ENCODE data around the gene KMT2E.

The KMT2E gene

DNA sequence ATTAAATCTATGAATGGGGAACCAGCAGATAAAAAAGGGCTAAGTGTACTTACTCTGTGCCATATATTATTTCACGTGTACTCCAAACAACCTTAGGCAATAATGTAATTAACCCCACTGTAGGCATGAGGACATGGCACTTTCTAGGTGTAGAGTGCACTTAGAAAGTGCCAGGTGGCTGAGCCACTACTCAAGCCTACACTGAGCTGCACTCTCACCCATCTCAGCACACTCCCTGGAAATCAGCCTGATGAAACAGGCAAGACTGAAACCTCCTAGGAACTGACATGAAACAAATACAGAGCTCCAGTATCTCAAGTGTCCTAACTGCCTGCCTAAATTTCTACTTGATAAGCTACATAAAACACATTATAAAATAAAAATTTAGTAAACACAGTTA lies 147.4 kb downstream of the KMT2E start:
- no peaks in the 10 kb centered on the region for H3K9me3 ChIP-seq (ENCODE audit: control insufficient read depth, low read length)
- TF ChIP-seq CTCF (IDR thresholded peaks at IDR 0.05) = no peak
- no peak overlapping the region for H3K27ac ChIP-seq
- peaks cover 3% of the 10 kb centered on the region for H3K79me2 ChIP-seq
- H2AFZ ChIP-seq = no peak overlapping the region
- no peak overlapping the region for H3K4me2 ChIP-seq (ENCODE audit: low read length)
- H3K4me3 ChIP-seq (ENCODE audit: low read depth, low read length) = no peak overlapping the region
- H3K36me3 ChIP-seq (ENCODE audit: control insufficient read depth, insufficient read depth, low read length) = no peaks in the 10 kb centered on the region
- H3K9ac ChIP-seq = no peak overlapping the region
- no peaks in the 10 kb centered on the region for H3K4me1 ChIP-seq
- no peaks in the 10 kb centered on the region for H3K27me3 ChIP-seq (ENCODE audit: control insufficient read depth, insufficient read depth, low read length)
